Measurements from ENCODE around the gene ADCY1.

DNA sequence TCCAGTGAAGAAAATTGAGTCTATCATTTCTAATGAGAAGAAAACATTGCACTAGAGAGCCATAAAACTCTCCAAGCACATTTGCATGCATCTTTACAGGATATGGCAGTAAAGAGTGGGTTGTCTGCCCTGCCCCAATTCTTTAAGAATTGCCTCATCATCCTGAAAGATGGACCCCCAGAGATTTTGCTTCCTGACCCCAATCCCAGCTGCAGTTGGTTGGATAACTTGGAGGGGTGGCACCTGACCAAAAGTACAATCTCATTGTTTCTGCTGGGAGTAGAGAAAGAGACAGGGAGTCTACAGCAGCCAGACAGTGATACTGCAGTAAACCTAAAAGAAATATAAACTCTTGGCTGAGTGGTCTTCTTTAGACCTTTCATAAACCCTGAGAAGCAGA is 49.1 kb upstream of the ADCY1 start:
- TF ChIP-seq, protein P1, sequence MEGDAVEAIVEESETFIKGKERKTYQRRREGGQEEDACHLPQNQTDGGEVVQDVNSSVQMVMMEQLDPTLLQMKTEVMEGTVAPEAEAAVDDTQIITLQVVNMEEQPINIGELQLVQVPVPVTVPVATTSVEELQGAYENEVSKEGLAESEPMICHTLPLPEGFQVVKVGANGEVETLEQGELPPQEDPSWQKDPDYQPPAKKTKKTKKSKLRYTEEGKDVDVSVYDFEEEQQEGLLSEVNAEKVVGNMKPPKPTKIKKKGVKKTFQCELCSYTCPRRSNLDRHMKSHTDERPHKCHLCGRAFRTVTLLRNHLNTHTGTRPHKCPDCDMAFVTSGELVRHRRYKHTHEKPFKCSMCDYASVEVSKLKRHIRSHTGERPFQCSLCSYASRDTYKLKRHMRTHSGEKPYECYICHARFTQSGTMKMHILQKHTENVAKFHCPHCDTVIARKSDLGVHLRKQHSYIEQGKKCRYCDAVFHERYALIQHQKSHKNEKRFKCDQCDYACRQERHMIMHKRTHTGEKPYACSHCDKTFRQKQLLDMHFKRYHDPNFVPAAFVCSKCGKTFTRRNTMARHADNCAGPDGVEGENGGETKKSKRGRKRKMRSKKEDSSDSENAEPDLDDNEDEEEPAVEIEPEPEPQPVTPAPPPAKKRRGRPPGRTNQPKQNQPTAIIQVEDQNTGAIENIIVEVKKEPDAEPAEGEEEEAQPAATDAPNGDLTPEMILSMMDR (IDR thresholded peaks at IDR 0.05), result no peak
- TF ChIP-seq POLR2A (IDR thresholded peaks at IDR 0.05) (no peak), POLR2AphosphoS5 (IDR thresholded peaks at IDR 0.05) (no peak)

All from stomach (tissue), 4 donors.